Fibroblast of upper back skin (primary cell): ENCODE data around the gene RYR3.
"Not testable (repeated sequence)": the region's sequence is repeated elsewhere in the genome, so short reads cannot be mapped to it uniquely, and the experiment has no call there.

Source experiments
- DNase-seq: peaks from one replicate; pipeline ENCODE4 v3.0.0-alpha.2; 2013

Gene RYR3

GRCh38 chr15:33592864-33593263 is 282.1 kb downstream of the RYR3 start:
- DNase-seq: no peak

- not testable (repeated sequence) for DNase-seq
Measured at GRCh38 chr15:33598382-33598781, 287.6 kb downstream of the RYR3 start.

- no peak for DNase-seq
Measured at GRCh38 chr15:33600212-33600611, 289.4 kb downstream of the RYR3 start.

- no peak for DNase-seq
Measured at GRCh38 chr15:33601461-33601860, 290.7 kb downstream of the RYR3 start.

GRCh38 chr15:33608714-33609113 is 297.9 kb downstream of the RYR3 start:
- no peak for DNase-seq

GRCh38 chr15:33612721-33613304 is 302.0 kb downstream of the RYR3 start:
- DNase-seq: peak; percentile 3

GRCh38 chr15:33616475-33616874 is 305.7 kb downstream of the RYR3 start:
- no peak for DNase-seq

- DNase-seq: no peak
Measured at GRCh38 chr15:33618350-33618749, 307.6 kb downstream of the RYR3 start.

GRCh38 chr15:33621141-33621540 is 310.4 kb downstream of the RYR3 start:
- DNase-seq: no peak

- DNase-seq: no peak
Measured at GRCh38 chr15:33623010-33623409, 312.2 kb downstream of the RYR3 start.

GRCh38 chr15:33624439-33624838 is 313.7 kb downstream of the RYR3 start:
- no peak for DNase-seq

- DNase-seq: no peak
Measured at GRCh38 chr15:33629647-33630046, 318.9 kb downstream of the RYR3 start.

GRCh38 chr15:33636234-33636633 is 325.5 kb downstream of the RYR3 start:
- no peak for DNase-seq

GRCh38 chr15:33636958-33637357 is 326.2 kb downstream of the RYR3 start:
- DNase-seq: no peak

GRCh38 chr15:33638453-33638852 is 327.7 kb downstream of the RYR3 start:
- DNase-seq: no peak

GRCh38 chr15:33639051-33639450 is 328.3 kb downstream of the RYR3 start:
- no peak for DNase-seq

- DNase-seq: no peak
Measured at GRCh38 chr15:33639456-33639855, 328.7 kb downstream of the RYR3 start.

- no peak for DNase-seq
Measured at GRCh38 chr15:33639978-33640377, 329.2 kb downstream of the RYR3 start.

GRCh38 chr15:33641069-33641468 is 330.3 kb downstream of the RYR3 start:
- no peak for DNase-seq

- no peak for DNase-seq
Measured at GRCh38 chr15:33644304-33644703, 333.5 kb downstream of the RYR3 start.

GRCh38 chr15:33646744-33647143 is 336.0 kb downstream of the RYR3 start:
- DNase-seq: no peak

- DNase-seq: no peak
Measured at GRCh38 chr15:33649217-33649933, 338.6 kb downstream of the RYR3 start.

GRCh38 chr15:33654860-33655259 is 344.1 kb downstream of the RYR3 start:
- no peak for DNase-seq

- DNase-seq: no peak
Measured at GRCh38 chr15:33655488-33655887, 344.7 kb downstream of the RYR3 start.

- DNase-seq: no peak
Measured at GRCh38 chr15:33656168-33656567, 345.4 kb downstream of the RYR3 start.
